HUES64 (cell line): ENCODE data around the gene ADAMTSL3.

Experiments used
- H3K27ac ChIP-seq: 2 replicates; pipeline ENCODE4 v1.7.0; 2013; ENCODE audit warnings: low read depth, low read length, inconsistent platforms
- H3K27me3 ChIP-seq: 2 replicates; pipeline ENCODE4 v1.6.1; 2013; ENCODE audit warnings: mild to moderate bottlenecking, low read length; ENCODE audit not compliant: insufficient read depth
- H3K36me3 ChIP-seq: 2 replicates; pipeline ENCODE4 v1.6.1; 2013; ENCODE audit warnings: mild to moderate bottlenecking, low read length; ENCODE audit not compliant: insufficient read depth
- H3K4me1 ChIP-seq: 2 replicates; pipeline ENCODE4 v1.6.1; 2013; ENCODE audit warnings: mild to moderate bottlenecking, low read length, moderate library complexity; ENCODE audit not compliant: insufficient read depth
- H3K4me3 ChIP-seq: 2 replicates; pipeline ENCODE4 v1.5.1; 2013; ENCODE audit warnings: mild to moderate bottlenecking, low read length, moderate library complexity
- H3K9ac ChIP-seq: 2 replicates; pipeline ENCODE4 v1.6.1; 2013; ENCODE audit warnings: mild to moderate bottlenecking, low read depth, low read length
- H3K9me3 ChIP-seq: 2 replicates; pipeline ENCODE4 v1.6.1; 2013; ENCODE audit warnings: low read depth, low read length; ENCODE audit not compliant: insufficient read depth
- WGBS: fragments of 150-250, 120-280 bp; methylation state at CpG from one replicate; pipeline ENCODE4 v1.1.7; 2013; ENCODE audit warnings: missing lambda C conversion rate; 5-methylcytosine and 5-hydroxymethylcytosine counted together

ADAMTSL3 gene

GRCh38 chr15:83928392-83928734 lies 274.4 kb downstream of the ADAMTSL3 start:
- H3K27me3 ChIP-seq = no peaks in the 10 kb centered on the region
- 93% methylated on average over 1 of the region's 1 CpG for WGBS
- peaks cover 4% of the 10 kb centered on the region; the same call in 1 of the 2 replicates for H3K4me1 ChIP-seq
- H3K36me3 ChIP-seq = no peaks in the 10 kb centered on the region
- no peak overlapping the region for H3K4me3 ChIP-seq
- H3K9ac ChIP-seq = no peak overlapping the region
- no peak overlapping the region for H3K27ac ChIP-seq
- peaks cover under 1% of the 10 kb centered on the region; the same call in 1 of the 2 replicates for H3K9me3 ChIP-seq

GRCh38 chr15:83928878-83929418 lies 275.0 kb downstream of the ADAMTSL3 start:
- Histone ChIP-seq H3K27me3 (no peaks in the 10 kb centered on the region), H3K4me3 (no peak overlapping the region), H3K36me3 (no peaks in the 10 kb centered on the region), H3K9me3 (peaks cover 7% of the 10 kb centered on the region), H3K4me1 (peaks cover 4% of the 10 kb centered on the region; the same call in 1 of the 2 replicates), H3K9ac (no peak overlapping the region), H3K27ac (no peak overlapping the region)
- WGBS = 90% methylated on average over 5 of the region's 5 CpGs

DNA sequence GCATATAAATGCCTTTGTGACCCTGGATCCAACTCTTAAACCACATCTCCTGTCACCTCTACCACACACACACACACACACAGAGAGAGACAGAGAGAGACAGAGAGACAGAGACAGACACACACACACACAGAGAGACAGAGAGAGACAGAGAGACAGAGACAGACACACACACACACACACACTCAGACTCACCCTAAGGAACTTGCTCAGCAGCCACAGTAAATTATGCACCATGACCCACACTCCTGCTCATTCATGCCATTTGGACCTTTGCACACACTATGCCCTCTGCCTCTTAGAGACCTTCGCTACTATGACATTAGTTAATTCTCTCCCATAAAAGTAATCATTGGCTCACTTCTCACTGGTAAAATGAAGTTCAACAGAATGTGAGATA lies 275.7 kb downstream of the ADAMTSL3 start:
- Histone ChIP-seq H3K4me1 (peaks cover 3% of the 10 kb centered on the region; the same call in 1 of the 2 replicates), H3K27me3 (no peaks in the 10 kb centered on the region), H3K9ac (no peak overlapping the region), H3K9me3 (peaks cover 13% of the 10 kb centered on the region), H3K27ac (no peak overlapping the region), H3K4me3 (no peak overlapping the region), H3K36me3 (no peaks in the 10 kb centered on the region)
- WGBS = 97% methylated on average over 1 of the region's 1 CpG

- H3K36me3 ChIP-seq = no peaks in the 10 kb centered on the region
- H3K4me3 ChIP-seq = no peak overlapping the region
- H3K27me3 ChIP-seq = no peaks in the 10 kb centered on the region
- H3K27ac ChIP-seq = no peak overlapping the region
- peaks cover 18% of the 10 kb centered on the region for H3K9me3 ChIP-seq
- no peak overlapping the region for H3K9ac ChIP-seq
- H3K4me1 ChIP-seq = no peaks in the 10 kb centered on the region
Measured at GRCh38 chr15:83930392-83931212, 276.7 kb downstream of the ADAMTSL3 start.

DNA sequence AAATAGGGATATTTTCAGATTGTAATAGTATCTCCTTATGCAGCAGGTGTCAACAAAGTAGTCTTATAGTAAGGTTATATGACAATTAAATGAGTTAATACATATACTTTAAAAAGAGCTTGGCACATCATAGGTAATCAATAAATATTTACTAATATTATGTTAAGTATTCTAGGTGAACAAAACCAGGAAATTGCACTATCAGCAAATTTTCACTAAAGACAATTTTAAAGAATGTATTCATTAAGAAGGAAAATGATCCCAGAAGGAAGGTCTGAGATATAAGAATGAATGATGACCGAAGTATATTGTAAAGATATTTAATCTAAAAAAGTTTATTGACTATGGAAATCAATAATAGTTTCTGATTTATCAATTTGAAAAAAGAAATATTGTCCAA lies 281.9 kb downstream of the ADAMTSL3 start:
- Histone ChIP-seq H3K9me3 (peaks cover 18% of the 10 kb centered on the region), H3K4me3 (no peak overlapping the region), H3K36me3 (no peaks in the 10 kb centered on the region), H3K9ac (no peak overlapping the region), H3K27me3 (no peaks in the 10 kb centered on the region), H3K27ac (no peak overlapping the region), H3K4me1 (no peaks in the 10 kb centered on the region)
- 100% methylated on average over 1 of the region's 1 CpG for WGBS

- Histone ChIP-seq H3K4me3 (no peak overlapping the region), H3K9ac (no peak overlapping the region), H3K4me1 (no peaks in the 10 kb centered on the region), H3K27ac (no peak overlapping the region), H3K27me3 (no peaks in the 10 kb centered on the region), H3K9me3 (no peaks in the 10 kb centered on the region; the same call in 1 of the 2 replicates), H3K36me3 (no peaks in the 10 kb centered on the region)
- whole genome bisulfite sequencing = 92% methylated on average over 4 of the region's 4 CpGs
Measured at GRCh38 chr15:83940136-83940535, 286.2 kb downstream of the ADAMTSL3 start.

DNA sequence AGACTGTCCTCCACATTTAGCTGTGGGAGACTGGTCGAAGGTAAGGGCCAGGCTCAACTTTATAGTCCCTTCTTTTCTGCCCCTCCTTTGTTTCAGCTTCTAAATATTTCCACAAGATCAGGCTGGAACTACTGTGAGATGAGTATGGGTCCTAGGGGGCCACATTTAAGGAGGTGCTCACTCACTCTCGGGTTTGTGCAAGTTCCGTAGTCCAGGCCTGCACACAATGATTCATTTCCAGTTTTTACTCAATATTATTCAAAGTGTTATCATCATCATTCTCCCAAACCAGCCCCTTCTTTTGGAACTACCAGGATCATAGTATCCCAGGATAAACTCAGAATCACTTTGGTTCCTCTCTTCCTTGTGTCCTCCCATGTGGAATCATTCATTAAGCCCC lies 289.1 kb downstream of the ADAMTSL3 start:
- Histone ChIP-seq H3K9me3 (no peaks in the 10 kb centered on the region), H3K4me1 (no peaks in the 10 kb centered on the region), H3K36me3 (no peaks in the 10 kb centered on the region), H3K27ac (no peak overlapping the region), H3K27me3 (no peaks in the 10 kb centered on the region), H3K9ac (no peak overlapping the region), H3K4me3 (no peak overlapping the region)
- 97% methylated on average over 3 of the region's 3 CpGs for WGBS

DNA sequence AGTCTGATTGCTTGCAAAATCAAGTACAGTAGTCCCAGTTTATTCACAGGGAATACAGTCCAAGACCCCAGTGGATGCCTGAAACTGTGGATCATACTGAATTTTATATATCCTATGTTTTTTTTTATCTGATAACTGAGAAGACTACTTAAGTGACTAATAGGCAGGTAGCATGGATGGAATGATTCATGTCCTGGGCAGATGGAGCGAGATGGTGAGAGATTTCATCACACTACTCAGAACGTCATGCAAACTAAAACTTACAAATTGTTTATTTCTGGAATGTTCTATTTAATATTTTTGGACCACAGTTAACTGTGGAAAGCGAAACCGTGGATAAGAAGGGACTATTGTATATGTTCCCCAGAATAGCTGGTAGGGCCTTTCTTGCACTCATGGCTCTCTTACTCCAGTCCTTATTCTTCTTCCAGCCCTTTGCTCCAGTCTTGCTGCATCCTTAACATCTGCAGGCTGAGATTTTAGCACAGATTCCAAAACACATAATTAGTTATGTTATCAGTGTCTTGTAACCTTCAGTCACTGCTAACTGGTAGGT lies 290.0 kb downstream of the ADAMTSL3 start:
- no peak overlapping the region for H3K4me3 ChIP-seq
- 95% methylated on average over 4 of the region's 4 CpGs for WGBS
- no peak overlapping the region for H3K27ac ChIP-seq
- no peaks in the 10 kb centered on the region for H3K36me3 ChIP-seq
- H3K4me1 ChIP-seq = no peaks in the 10 kb centered on the region
- no peak overlapping the region for H3K9ac ChIP-seq
- no peaks in the 10 kb centered on the region for H3K27me3 ChIP-seq
- H3K9me3 ChIP-seq = no peaks in the 10 kb centered on the region

GRCh38 chr15:83947156-83947555 lies 293.2 kb downstream of the ADAMTSL3 start:
- H3K4me1 ChIP-seq = no peaks in the 10 kb centered on the region
- no peak overlapping the region for H3K9ac ChIP-seq
- H3K27me3 ChIP-seq = no peaks in the 10 kb centered on the region
- H3K4me3 ChIP-seq = no peak overlapping the region
- 93% methylated on average over 4 of the region's 4 CpGs for WGBS
- H3K9me3 ChIP-seq = no peaks in the 10 kb centered on the region; the same call in 1 of the 2 replicates
- H3K36me3 ChIP-seq = no peaks in the 10 kb centered on the region
- H3K27ac ChIP-seq = no peak overlapping the region

DNA sequence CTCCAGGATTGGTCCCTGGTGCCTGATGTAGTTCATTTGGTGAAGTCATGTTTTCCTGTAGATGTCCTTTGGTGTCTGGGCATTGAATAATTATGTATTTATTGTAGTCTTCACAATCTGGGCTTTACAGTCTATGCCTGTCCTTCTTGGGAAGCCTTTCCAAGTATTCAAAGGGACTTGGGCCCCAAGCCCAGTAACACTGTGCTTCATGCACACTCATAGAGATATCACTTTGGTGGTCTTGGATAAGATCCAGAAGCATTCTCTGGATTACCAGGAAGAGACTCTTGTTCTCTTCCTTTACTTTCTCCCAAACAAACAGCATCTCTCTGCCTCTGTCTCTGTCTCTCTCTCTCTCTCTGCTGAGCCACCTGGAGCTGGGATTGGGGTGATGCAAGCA lies 300.6 kb downstream of the ADAMTSL3 start:
- Histone ChIP-seq H3K27ac (no peak overlapping the region), H3K4me1 (no peaks in the 10 kb centered on the region), H3K9me3 (no peaks in the 10 kb centered on the region; the same call in 1 of the 2 replicates), H3K36me3 (no peaks in the 10 kb centered on the region), H3K4me3 (no peak overlapping the region), H3K9ac (no peak overlapping the region), H3K27me3 (no peaks in the 10 kb centered on the region)

DNA sequence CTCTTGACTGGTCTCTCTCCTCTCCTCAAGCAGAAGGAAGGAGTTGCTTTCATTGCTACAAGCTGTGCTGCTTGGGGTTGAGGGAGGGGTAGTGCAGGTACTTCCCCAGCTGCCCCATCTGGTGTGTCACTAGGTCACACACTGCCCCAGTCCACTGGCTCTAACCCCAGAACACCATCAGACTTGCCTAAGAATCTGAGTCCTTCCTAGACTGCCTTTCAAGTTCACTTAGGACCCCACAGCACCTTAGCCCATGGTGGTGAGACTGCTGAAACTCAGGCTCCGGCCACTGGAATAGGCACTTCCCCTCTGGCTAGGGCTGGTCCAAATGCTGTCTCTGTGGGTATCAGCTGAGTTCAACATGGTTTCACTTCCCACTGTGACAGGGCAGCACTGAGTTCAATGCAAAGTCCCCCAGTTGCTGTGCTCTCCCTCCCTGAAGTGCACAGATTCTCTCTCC lies 301.9 kb downstream of the ADAMTSL3 start:
- no peaks in the 10 kb centered on the region for H3K36me3 ChIP-seq
- H3K9ac ChIP-seq = no peak overlapping the region
- no peaks in the 10 kb centered on the region; the same call in 1 of the 2 replicates for H3K9me3 ChIP-seq
- no peak overlapping the region for H3K27ac ChIP-seq
- H3K27me3 ChIP-seq = no peaks in the 10 kb centered on the region
- peaks cover 5% of the 10 kb centered on the region; the same call in 1 of the 2 replicates for H3K4me1 ChIP-seq
- no peak overlapping the region for H3K4me3 ChIP-seq
- 96% methylated on average over 1 of the region's 1 CpG for WGBS
